Measurements from ENCODE around the gene GAD2.

GRCh38 chr10:26216585-26217395 is at the start of gene GAD2:
- TF ChIP-seq POLR2AphosphoS5 (IDR thresholded peaks at IDR 0.05; ENCODE audit: low read depth, low read length) (no peak), SIN3A (IDR thresholded peaks at IDR 0.05; ENCODE audit: borderline replicate concordance, insufficient read depth, low read length) (no peak), TAF1 (IDR thresholded peaks at IDR 0.05; ENCODE audit: borderline replicate concordance, insufficient read depth, low read length) (no peak), REST (IDR thresholded peaks at IDR 0.05; ENCODE audit: insufficient read depth in 1 of 2, low read depth in 2 of 2, low read length in 2 of 2) (no peak), FOXP2 (optimal IDR thresholded peaks at IDR 0.05; ENCODE audit: borderline replicate concordance, extremely low read depth, extremely low read length, insufficient read depth) (no peak)
